ENCODE results near the gene FNDC5. TPM values are rescaled to one million over a fixed set of nuclear protein-coding genes. Genes with fewer than 3 reads are reported as not detected.
A peak's percentile ranks its signal among the peaks of the same experiment; 100 is the strongest.

FNDC5 gene
- total and polyA plus RNA-seq, 4 donors: 44.9 to 82.0 (median 70.7) TPM

- Histone ChIP-seq H3K4me1 (ENCODE audit: control insufficient read depth, insufficient read depth, low read length) (peaks cover 47% of the 10 kb centered on the region), H3K36me3 (ENCODE audit: control insufficient read depth, insufficient read depth, low read length) (peaks cover 39% of the 10 kb centered on the region), H3K4me3 (ENCODE audit: low read depth, low read length) (no peak overlapping the region), H3K27ac (ENCODE audit: low read depth, low read length) (no peak overlapping the region), H3K27me3 (ENCODE audit: control insufficient read depth, insufficient read depth, low read length) (no peaks in the 10 kb centered on the region), H3K9me3 (ENCODE audit: control insufficient read depth, insufficient read depth, low read length) (no peaks in the 10 kb centered on the region)
- 88% methylated on average over 9 of the region's 13 CpGs for WGBS (ENCODE audit: insufficient coverage)
- no peak for DNase-seq (ENCODE audit: low read depth in 4 of 6, low spot score in 6 of 6)
These were observed 2.6 kb downstream of the FNDC5 start for GRCh38 chr1:32868085-32868484.

GRCh38 chr1:32867671-32868070 lies 3.0 kb downstream of the FNDC5 start:
- H3K27me3 ChIP-seq (ENCODE audit: control insufficient read depth, insufficient read depth, low read length): no peaks in the 10 kb centered on the region
- no peaks in the 10 kb centered on the region for H3K9me3 ChIP-seq (ENCODE audit: control insufficient read depth, insufficient read depth, low read length)
- DNase-seq (ENCODE audit: low read depth in 4 of 6, low spot score in 6 of 6): no peak
- H3K36me3 ChIP-seq (ENCODE audit: control insufficient read depth, insufficient read depth, low read length): peaks cover 41% of the 10 kb centered on the region
- H3K4me1 ChIP-seq (ENCODE audit: control insufficient read depth, insufficient read depth, low read length): peaks cover 43% of the 10 kb centered on the region
- WGBS (ENCODE audit: insufficient coverage): no CpG with 5 or more reads among the region's 7 CpGs
- no peak overlapping the region for H3K27ac ChIP-seq (ENCODE audit: low read depth, low read length)
- no peak overlapping the region for H3K4me3 ChIP-seq (ENCODE audit: low read depth, low read length)

GRCh38 chr1:32867151-32867550 lies 3.6 kb downstream of the FNDC5 start:
- H3K4me1 ChIP-seq (ENCODE audit: control insufficient read depth, insufficient read depth, low read length): peaks cover 38% of the 10 kb centered on the region

GRCh38 chr1:32865639-32866405 lies 4.9 kb downstream of the FNDC5 start:
- H3K4me1 ChIP-seq (ENCODE audit: control insufficient read depth, insufficient read depth, low read length): peaks cover 28% of the 10 kb centered on the region
- H3K36me3 ChIP-seq (ENCODE audit: control insufficient read depth, insufficient read depth, low read length): peaks cover 45% of the 10 kb centered on the region
- WGBS (ENCODE audit: insufficient coverage): 67% methylated on average over 1 of the region's 3 CpGs
- no peaks in the 10 kb centered on the region for H3K9me3 ChIP-seq (ENCODE audit: control insufficient read depth, insufficient read depth, low read length)
- H3K27ac ChIP-seq (ENCODE audit: low read depth, low read length): no peak overlapping the region
- peak in 1 of 6 donors; percentile 1 for DNase-seq (ENCODE audit: low read depth in 4 of 6, low spot score in 6 of 6)
- H3K4me3 ChIP-seq (ENCODE audit: low read depth, low read length): no peak overlapping the region
- no peaks in the 10 kb centered on the region for H3K27me3 ChIP-seq (ENCODE audit: control insufficient read depth, insufficient read depth, low read length)

More at GRCh38 chr1:32867151-32867550, 3.6 kb downstream of the FNDC5 start:
- Histone ChIP-seq H3K9me3 (ENCODE audit: control insufficient read depth, insufficient read depth, low read length) (no peaks in the 10 kb centered on the region), H3K36me3 (ENCODE audit: control insufficient read depth, insufficient read depth, low read length) (peaks cover 45% of the 10 kb centered on the region), H3K4me3 (ENCODE audit: low read depth, low read length) (no peak overlapping the region), H3K27ac (ENCODE audit: low read depth, low read length) (no peak overlapping the region), H3K27me3 (ENCODE audit: control insufficient read depth, insufficient read depth, low read length) (no peaks in the 10 kb centered on the region)
- 92% methylated on average over 5 of the region's 5 CpGs for WGBS (ENCODE audit: insufficient coverage)
- no peak for DNase-seq (ENCODE audit: low read depth in 4 of 6, low spot score in 6 of 6)

- DNase-seq (ENCODE audit: low read depth in 4 of 6, low spot score in 6 of 6): no peak
- H3K4me1 ChIP-seq (ENCODE audit: control insufficient read depth, insufficient read depth, low read length): peaks cover 19% of the 10 kb centered on the region
- no peaks in the 10 kb centered on the region for H3K9me3 ChIP-seq (ENCODE audit: control insufficient read depth, insufficient read depth, low read length)
- WGBS (ENCODE audit: insufficient coverage): 94% methylated on average over 6 of the region's 8 CpGs
- peaks cover 43% of the 10 kb centered on the region for H3K36me3 ChIP-seq (ENCODE audit: control insufficient read depth, insufficient read depth, low read length)
- no peaks in the 10 kb centered on the region for H3K27me3 ChIP-seq (ENCODE audit: control insufficient read depth, insufficient read depth, low read length)
- no peak overlapping the region for H3K4me3 ChIP-seq (ENCODE audit: low read depth, low read length)
- H3K27ac ChIP-seq (ENCODE audit: low read depth, low read length): no peak overlapping the region
These were observed 6.2 kb downstream of the FNDC5 start for GRCh38 chr1:32864375-32865019.

- H3K27ac ChIP-seq (ENCODE audit: low read depth, low read length): no peak overlapping the region
- no peak for DNase-seq (ENCODE audit: low read depth in 4 of 6, low spot score in 6 of 6)
- 100% methylated on average over 1 of the region's 1 CpG for WGBS (ENCODE audit: insufficient coverage)
- H3K4me1 ChIP-seq (ENCODE audit: control insufficient read depth, insufficient read depth, low read length): peaks cover 13% of the 10 kb centered on the region
- no peaks in the 10 kb centered on the region for H3K9me3 ChIP-seq (ENCODE audit: control insufficient read depth, insufficient read depth, low read length)
- peaks cover 40% of the 10 kb centered on the region for H3K36me3 ChIP-seq (ENCODE audit: control insufficient read depth, insufficient read depth, low read length)
- H3K27me3 ChIP-seq (ENCODE audit: control insufficient read depth, insufficient read depth, low read length): no peaks in the 10 kb centered on the region
- no peak overlapping the region for H3K4me3 ChIP-seq (ENCODE audit: low read depth, low read length)
These were observed 6.8 kb downstream of the FNDC5 start for GRCh38 chr1:32863881-32864245.

GRCh38 chr1:32863218-32863880 lies 7.4 kb downstream of the FNDC5 start:
- Histone ChIP-seq H3K4me1 (ENCODE audit: control insufficient read depth, insufficient read depth, low read length) (peaks cover 12% of the 10 kb centered on the region), H3K9me3 (ENCODE audit: control insufficient read depth, insufficient read depth, low read length) (no peaks in the 10 kb centered on the region), H3K4me3 (ENCODE audit: low read depth, low read length) (no peak overlapping the region), H3K27ac (ENCODE audit: low read depth, low read length) (no peak overlapping the region), H3K27me3 (ENCODE audit: control insufficient read depth, insufficient read depth, low read length) (no peaks in the 10 kb centered on the region), H3K36me3 (ENCODE audit: control insufficient read depth, insufficient read depth, low read length) (peaks cover 37% of the 10 kb centered on the region)
- 49% methylated on average over 4 of the region's 4 CpGs for WGBS (ENCODE audit: insufficient coverage)
- DNase-seq (ENCODE audit: low read depth in 4 of 6, low spot score in 6 of 6): peak in 1 of 6 donors; percentile 2

GRCh38 chr1:32861904-32862695 lies 8.6 kb downstream of the FNDC5 start:
- no peaks in the 10 kb centered on the region for H3K9me3 ChIP-seq (ENCODE audit: control insufficient read depth, insufficient read depth, low read length)
- WGBS (ENCODE audit: insufficient coverage): 100% methylated on average over 2 of the region's 3 CpGs
- H3K4me3 ChIP-seq (ENCODE audit: low read depth, low read length): no peak overlapping the region
- peaks cover 12% of the 10 kb centered on the region for H3K4me1 ChIP-seq (ENCODE audit: control insufficient read depth, insufficient read depth, low read length)
- peak in 1 of 6 donors; percentile 92 for DNase-seq (ENCODE audit: low read depth in 4 of 6, low spot score in 6 of 6)
- no peak overlapping the region for H3K27ac ChIP-seq (ENCODE audit: low read depth, low read length)
- peaks cover 28% of the 10 kb centered on the region for H3K36me3 ChIP-seq (ENCODE audit: control insufficient read depth, insufficient read depth, low read length)
- no peaks in the 10 kb centered on the region for H3K27me3 ChIP-seq (ENCODE audit: control insufficient read depth, insufficient read depth, low read length)

- no peaks in the 10 kb centered on the region for H3K27me3 ChIP-seq (ENCODE audit: control insufficient read depth, insufficient read depth, low read length)
- no peak for DNase-seq (ENCODE audit: low read depth in 4 of 6, low spot score in 6 of 6)
- peaks cover 12% of the 10 kb centered on the region for H3K4me1 ChIP-seq (ENCODE audit: control insufficient read depth, insufficient read depth, low read length)
- H3K36me3 ChIP-seq (ENCODE audit: control insufficient read depth, insufficient read depth, low read length): peaks cover 24% of the 10 kb centered on the region
- H3K4me3 ChIP-seq (ENCODE audit: low read depth, low read length): no peak overlapping the region
- no peaks in the 10 kb centered on the region for H3K9me3 ChIP-seq (ENCODE audit: control insufficient read depth, insufficient read depth, low read length)
- no peak overlapping the region for H3K27ac ChIP-seq (ENCODE audit: low read depth, low read length)
These were observed 10.1 kb downstream of the FNDC5 start for GRCh38 chr1:32860566-32860965.
